Upper lobe of left lung (tissue), 6 donors: ENCODE measurements around the gene AMD1. TPM values are rescaled to one million over a fixed set of nuclear protein-coding genes. Genes with fewer than 3 reads are reported as not detected.

Source experiments
- ATAC-seq, 2 donors: fragments of 200-7000 bp; cut with Tn5 transposase; one replicate each; pipeline ENCODE4 v1.9.1; 2022; ENCODE audit warnings: mild to moderate bottlenecking in 2 of 2, moderate library complexity in 2 of 2; ENCODE audit not compliant: low FRiP score in 2 of 2
- DNase-seq, 2 donors: peaks; one replicate each; pipeline ENCODE4 v3.0.0-alpha.2; 2019 to 2020
- H3K27ac ChIP-seq, 4 donors: fragments of 200-600 bp; sonication (generic); one replicate each; pipeline ENCODE4 v1.5.1; 2016 to 2019
- H3K27me3 ChIP-seq, 4 donors: fragments of 200-600 bp; sonication (generic); one replicate each; pipeline ENCODE4 v1.5.1; 2017 to 2019
- H3K36me3 ChIP-seq, 4 donors: fragments of 200-600 bp; sonication (generic); one replicate each; pipeline ENCODE4 v1.5.1; 2016 to 2019
- H3K4me1 ChIP-seq, 4 donors: fragments of 200-600 bp; sonication (generic); one replicate each; pipeline ENCODE4 v1.5.1; 2018 to 2019
- H3K4me3 ChIP-seq, 4 donors: fragments of 200-600 bp; sonication (generic); one replicate each; pipeline ENCODE4 v1.5.1; 2017 to 2019; ENCODE audit warnings: mild to moderate bottlenecking in 2 of 4, moderate library complexity in 1 of 4
- H3K9me3 ChIP-seq, 4 donors: fragments of 200-600 bp; sonication (generic); one replicate each; pipeline ENCODE4 v1.5.1; 2018 to 2019
- CTCF ChIP-seq, 6 experiments: fragments of 450-650 bp in 4 of 6; fragments of 200-600 bp in 2 of 6; sonication (generic) in 2 of 6; IDR thresholded peaks; one replicate each; pipeline ENCODE4 v1.5.1; 2016 to 2019; ENCODE audit warnings: antibody characterized with exemption in 6 of 6
- EP300 ChIP-seq, 4 donors: sonication (generic); formaldehyde crosslinking; IDR thresholded peaks; one replicate each; pipeline ENCODE4 v1.5.1; 2017; ENCODE audit warnings: antibody characterized with exemption in 4 of 4, control low read depth in 2 of 4
- POLR2A ChIP-seq, 4 donors: fragments of 450-650 bp; IDR thresholded peaks; one replicate each; pipeline ENCODE4 v1.5.1; 2016 to 2017; ENCODE audit warnings: antibody characterized with exemption in 4 of 4, mild to moderate bottlenecking in 2 of 4
- POLR2AphosphoS5 ChIP-seq, 2 donors: sonication (generic); formaldehyde crosslinking; IDR thresholded peaks; one replicate each; pipeline ENCODE4 v1.5.1; 2017; ENCODE audit warnings: antibody characterized with exemption in 2 of 2
- WGBS, 2 donors: methylation state at CpG; one replicate each; pipeline ENCODE4 v1.1.5; 2017 to 2018; 5-methylcytosine and 5-hydroxymethylcytosine counted together
- total RNA-seq, 6 donors: library from RNA; depleted of rRNA in 4 of 6; stranded (reverse); fragments of >200 nt in 4 of 6; gene quantifications; one replicate each; pipeline versions ENCODE4 v1.1.0 to v1.2.1, GENCODE V29; 2016 to 2021
- donor health status: DM: no; HTN: no; CAD: no; lungs with moderate emphysema.
- donor health status: DM: no; HTN: yes; CAD: no; lungs with severe emphysema.

Gene AMD1
- total RNA-seq, 6 donors from 2014 or later = 57.2 to 132 (median 67.9) TPM

GRCh38 chr6:110890288-110890687 lies 15.7 kb downstream of the AMD1 start:
- H3K4me1 ChIP-seq = peaks cover 0 to 5% (median 2%) of the 10 kb centered on the region in 4 donors
- no peak overlapping the region for H3K27ac ChIP-seq
- DNase-seq (no peak), ATAC-seq (no peak)
- no peak overlapping the region for H3K4me3 ChIP-seq
- no peaks in the 10 kb centered on the region for H3K9me3 ChIP-seq
- H3K27me3 ChIP-seq = no peaks in the 10 kb centered on the region
- WGBS, 2 donors = 90 to 96% methylated on average over 1 of the region's 1 CpG
- H3K36me3 ChIP-seq = peaks cover 34 to 60% (median 42%) of the 10 kb centered on the region in 4 donors
- TF ChIP-seq EP300 (IDR thresholded peaks at IDR 0.05) = no peak
- no peak for TF ChIP-seq POLR2AphosphoS5 (IDR thresholded peaks at IDR 0.05)
- no peak for TF ChIP-seq CTCF (IDR thresholded peaks at IDR 0.05)
- TF ChIP-seq POLR2A (IDR thresholded peaks at IDR 0.05) = no peak

- Histone ChIP-seq H3K4me1 (no peaks in the 10 kb centered on the region), H3K36me3 (peaks cover 34 to 74% (median 51%) of the 10 kb centered on the region in 4 donors), H3K27me3 (no peaks in the 10 kb centered on the region), H3K4me3 (no peak overlapping the region), H3K9me3 (no peaks in the 10 kb centered on the region), H3K27ac (no peak overlapping the region)
- TF ChIP-seq EP300 (IDR thresholded peaks at IDR 0.05) (no peak), POLR2AphosphoS5 (IDR thresholded peaks at IDR 0.05) (no peak), POLR2A (IDR thresholded peaks at IDR 0.05) (no peak), CTCF (IDR thresholded peaks at IDR 0.05) (no peak)
- ATAC-seq (no peak), DNase-seq (no peak)
- WGBS, 2 donors = 98% methylated on average over 4 of the region's 4 CpGs
Measured at GRCh38 chr6:110895907-110896608, 21.5 kb downstream of the AMD1 start.

GRCh38 chr6:110897433-110897832 lies 22.8 kb downstream of the AMD1 start:
- H3K4me1 ChIP-seq = no peaks in the 10 kb centered on the region
- TF ChIP-seq EP300 (IDR thresholded peaks at IDR 0.05) (no peak), CTCF (IDR thresholded peaks at IDR 0.05) (no peak), POLR2A (IDR thresholded peaks at IDR 0.05) (no peak), POLR2AphosphoS5 (IDR thresholded peaks at IDR 0.05) (no peak)
- DNase-seq (no peak), ATAC-seq (no peak)
- H3K4me3 ChIP-seq = no peak overlapping the region
- H3K27me3 ChIP-seq = no peaks in the 10 kb centered on the region
- no peaks in the 10 kb centered on the region for H3K9me3 ChIP-seq
- 95 to 97% methylated on average over 9 of the region's 9 CpGs for WGBS, 2 donors
- H3K36me3 ChIP-seq = peaks cover 24 to 60% (median 40%) of the 10 kb centered on the region in 4 donors
- no peak overlapping the region for H3K27ac ChIP-seq

- H3K27me3 ChIP-seq = no peaks in the 10 kb centered on the region
- no peak overlapping the region for H3K27ac ChIP-seq
- DNase-seq (no peak), ATAC-seq (no peak)
- no peak overlapping the region for H3K4me3 ChIP-seq
- TF ChIP-seq POLR2A (IDR thresholded peaks at IDR 0.05) (no peak), EP300 (IDR thresholded peaks at IDR 0.05) (no peak), CTCF (IDR thresholded peaks at IDR 0.05) (no peak), POLR2AphosphoS5 (IDR thresholded peaks at IDR 0.05) (no peak)
- peaks cover 17 to 53% (median 34%) of the 10 kb centered on the region in 4 donors for H3K36me3 ChIP-seq
- H3K4me1 ChIP-seq = no peaks in the 10 kb centered on the region
- no peaks in the 10 kb centered on the region for H3K9me3 ChIP-seq
- WGBS, 2 donors = 80 to 90% methylated on average over 5 of the region's 5 CpGs
Measured at GRCh38 chr6:110898111-110898510, 23.5 kb downstream of the AMD1 start.
